Activated CD4-positive, alpha-beta T cell treated with anti-CD3 and anti-CD28 coated beads, Interleukin-2, amount 50 U/mL, for 4 hours (primary cell): ENCODE measurements around the gene COX10.
"Not testable (repeated sequence)": the region's sequence is repeated elsewhere in the genome, so short reads cannot be mapped to it uniquely, and the experiment has no call there.

Source experiments
- DNase-seq, 2 experiments: peaks; one replicate each; pipeline ENCODE4 v3.0.0-alpha.2; 2020

The COX10 gene

DNA sequence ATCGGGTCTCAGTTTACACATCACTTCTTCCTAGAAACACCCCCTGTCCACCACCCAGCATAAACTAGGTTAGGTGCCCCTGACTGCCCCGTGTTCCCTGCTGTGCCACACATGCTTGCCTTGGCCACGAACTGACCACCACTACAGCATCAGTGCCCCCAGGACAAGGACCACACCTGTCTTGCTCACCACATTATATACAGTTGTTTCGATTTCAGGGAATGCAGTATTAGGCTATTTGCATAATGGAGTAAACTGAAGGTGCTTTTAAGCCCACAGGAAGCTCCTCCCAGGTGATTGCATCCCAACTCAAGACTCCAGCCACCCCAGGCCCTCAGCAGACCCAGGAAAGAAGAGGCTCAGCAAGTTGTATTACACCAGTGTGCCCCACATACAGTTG, 117.1 kb downstream of the COX10 start:
- not testable (repeated sequence) for DNase-seq

DNA sequence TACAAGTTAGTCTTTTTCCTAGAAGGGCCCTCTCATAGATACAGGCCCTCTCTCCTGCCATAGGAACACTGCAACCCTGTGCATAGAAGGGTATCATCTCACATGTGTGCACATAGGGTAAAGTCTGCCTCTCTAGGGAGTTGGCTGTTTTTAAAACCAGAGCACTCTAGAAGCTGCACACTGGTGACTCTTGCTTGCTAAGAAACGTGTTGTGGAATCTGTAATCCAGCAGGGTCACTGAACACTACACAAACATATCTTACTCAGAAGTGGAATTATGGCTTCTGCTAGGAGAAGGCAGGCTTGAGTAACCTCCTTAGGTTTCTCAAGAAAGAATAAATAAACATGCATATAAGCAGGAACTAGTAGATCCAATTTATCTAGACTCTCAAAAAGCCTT, 121.5 kb downstream of the COX10 start:
- not testable (repeated sequence) for DNase-seq

DNA sequence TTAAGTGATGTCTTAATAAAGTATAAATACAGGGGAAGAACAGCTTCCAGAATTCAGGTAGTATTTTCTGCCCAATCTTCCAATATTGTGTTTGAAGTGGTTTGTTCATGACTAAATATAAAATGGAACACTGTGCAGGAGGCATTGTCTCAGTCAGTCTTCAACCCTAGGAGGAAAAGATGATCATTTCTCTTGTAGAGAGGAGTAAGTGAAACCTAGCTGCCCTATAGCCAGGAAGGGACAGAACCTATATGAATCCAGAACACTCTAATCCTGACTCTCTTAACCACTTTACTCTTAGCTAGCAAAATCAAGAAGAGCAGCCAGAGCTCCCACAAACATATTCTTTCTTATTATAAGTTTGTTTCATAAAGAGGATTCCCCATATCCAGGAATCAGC, 122.2 kb downstream of the COX10 start:
- not testable (repeated sequence) for DNase-seq

DNA sequence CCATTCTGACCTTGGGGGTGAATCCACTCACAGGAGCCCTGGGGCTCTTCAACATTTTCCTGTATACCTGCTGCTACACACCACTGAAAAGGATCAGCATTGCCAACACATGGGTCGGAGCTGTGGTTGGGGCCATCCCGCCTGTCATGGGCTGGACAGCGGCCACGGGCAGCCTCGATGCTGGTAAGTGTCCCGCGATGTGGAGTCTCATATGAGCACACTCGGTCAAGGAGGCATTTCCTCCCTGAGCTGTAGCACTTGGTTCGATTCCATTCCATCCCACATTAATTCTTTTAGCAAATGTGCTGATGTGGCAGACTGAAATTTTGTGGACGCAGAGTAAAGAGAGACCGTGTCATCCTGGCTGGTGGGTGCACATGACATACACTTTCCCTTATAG, 122.7 kb downstream of the COX10 start:
- not testable (repeated sequence) for DNase-seq

DNA sequence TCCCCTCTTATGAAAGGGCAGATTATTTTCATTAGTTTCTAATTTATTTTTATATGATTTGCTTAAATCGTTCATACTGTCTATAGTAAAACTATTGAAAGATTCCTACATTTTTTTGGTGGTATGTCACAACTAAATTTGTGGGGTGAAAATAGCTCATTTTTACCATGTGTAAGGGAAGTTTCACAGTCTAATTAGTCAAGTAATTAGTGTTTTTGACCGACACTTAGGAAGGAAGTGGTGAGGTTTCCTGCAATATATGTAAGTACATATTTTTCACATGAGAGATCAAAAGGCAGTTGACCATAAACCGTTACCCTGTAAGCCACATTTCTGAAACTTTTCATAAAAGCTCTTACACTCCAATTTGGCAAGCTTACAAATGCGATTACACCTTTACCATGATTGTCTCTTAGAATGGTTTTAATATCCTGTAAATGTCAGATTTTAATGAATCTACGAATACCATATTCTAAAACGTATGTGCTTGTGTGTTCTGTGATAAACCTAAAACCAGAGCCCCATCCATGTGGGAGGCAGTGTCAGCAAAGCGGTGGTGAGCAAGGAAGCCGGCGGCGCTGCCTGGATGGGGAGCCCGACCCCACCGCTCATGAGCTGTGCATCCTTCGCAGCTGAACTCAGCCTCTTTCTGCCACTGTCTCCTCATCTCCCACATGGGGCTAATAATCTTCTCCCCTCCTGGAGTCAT, 123.5 kb downstream of the COX10 start:
- DNase-seq = not testable (repeated sequence)

DNA sequence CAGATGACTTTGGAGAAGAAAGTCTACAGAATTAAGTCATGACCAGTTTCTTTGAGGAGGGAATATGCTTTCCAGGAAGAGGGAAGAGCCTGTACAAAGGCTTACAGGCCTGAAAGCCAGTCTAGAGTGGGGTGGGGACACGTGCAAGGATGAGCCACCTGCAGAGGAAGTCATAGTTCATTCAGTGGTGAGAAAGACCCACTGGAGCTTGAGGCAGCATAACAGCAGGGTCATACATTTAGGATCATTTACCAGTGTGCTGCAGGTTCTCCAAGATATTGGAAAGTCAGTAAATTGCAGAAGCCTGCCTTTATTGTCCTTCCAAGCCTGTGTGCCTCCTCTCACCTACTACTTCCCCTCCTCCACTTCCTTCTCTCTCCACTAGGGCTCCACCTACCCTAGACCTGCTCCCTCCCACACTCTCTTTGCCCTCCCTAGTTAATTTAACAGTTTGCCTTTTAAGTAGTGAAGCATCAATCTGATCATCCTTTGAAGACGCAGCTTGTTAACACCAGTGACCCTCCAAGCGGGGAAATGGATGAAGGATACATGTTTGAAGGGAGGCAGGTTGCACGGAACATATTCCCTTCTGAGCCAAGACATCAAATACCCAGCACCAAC, 127.2 kb downstream of the COX10 start:
- DNase-seq = no peak

DNA sequence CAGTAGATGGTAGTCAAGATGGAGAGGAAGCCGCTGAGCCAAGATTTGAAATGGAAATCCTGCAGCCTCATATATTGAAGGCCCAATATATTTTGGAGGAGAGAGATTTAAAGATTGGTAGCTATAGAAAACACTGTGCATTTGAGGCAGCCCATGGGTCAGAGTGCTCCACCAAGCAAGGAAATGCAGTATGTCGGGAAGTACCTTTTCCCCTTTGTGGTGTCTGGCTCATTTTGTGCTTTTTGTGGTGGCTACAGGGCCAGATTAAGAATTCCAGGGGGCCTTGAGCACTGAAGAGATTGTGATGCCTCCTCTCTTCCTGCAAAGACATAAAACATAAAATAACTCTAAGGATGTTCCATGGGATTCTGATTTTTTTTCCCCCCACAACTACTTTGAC, 127.8 kb downstream of the COX10 start:
- no peak for DNase-seq

DNA sequence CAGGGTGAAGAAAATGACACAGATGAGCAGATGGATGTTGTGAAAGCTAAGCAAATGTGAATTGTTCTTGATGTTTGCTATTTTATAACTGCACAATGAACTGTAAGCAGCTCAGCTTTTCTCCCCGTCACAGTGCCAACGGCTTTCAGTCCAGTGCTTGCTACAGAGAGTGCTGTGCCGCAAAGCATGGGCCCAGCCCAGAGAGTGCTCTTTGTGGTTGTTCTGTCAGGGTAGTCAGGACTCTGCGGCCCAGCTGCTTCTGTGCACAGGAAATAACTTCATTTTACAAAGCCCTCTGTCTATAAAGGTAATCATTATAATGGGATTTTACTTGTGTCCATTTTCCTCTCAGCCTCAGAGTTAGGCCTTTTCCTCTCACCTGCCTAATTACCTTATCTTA, 128.3 kb downstream of the COX10 start:
- peak; percentile 25 to 41 for DNase-seq

DNA sequence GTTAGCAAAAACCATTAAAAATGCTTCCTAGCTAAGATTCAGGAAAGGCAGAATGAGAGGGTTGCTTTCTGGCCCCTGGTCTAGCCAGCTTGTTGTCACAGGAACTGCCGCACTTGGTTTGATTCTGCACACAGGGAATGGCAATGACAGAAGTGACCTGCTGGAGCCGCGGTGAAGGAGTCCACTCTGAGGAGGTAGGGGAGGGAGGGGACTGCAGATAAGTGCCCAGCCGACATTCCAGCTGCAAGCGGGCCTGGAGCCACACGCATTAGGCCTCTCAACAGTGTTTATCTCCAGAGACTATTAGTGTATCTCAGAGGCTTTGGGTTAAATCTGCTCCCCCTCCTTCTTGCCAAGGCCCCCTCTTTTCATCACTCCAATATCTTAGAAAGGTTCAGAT, 128.7 kb downstream of the COX10 start:
- DNase-seq = no peak

DNA sequence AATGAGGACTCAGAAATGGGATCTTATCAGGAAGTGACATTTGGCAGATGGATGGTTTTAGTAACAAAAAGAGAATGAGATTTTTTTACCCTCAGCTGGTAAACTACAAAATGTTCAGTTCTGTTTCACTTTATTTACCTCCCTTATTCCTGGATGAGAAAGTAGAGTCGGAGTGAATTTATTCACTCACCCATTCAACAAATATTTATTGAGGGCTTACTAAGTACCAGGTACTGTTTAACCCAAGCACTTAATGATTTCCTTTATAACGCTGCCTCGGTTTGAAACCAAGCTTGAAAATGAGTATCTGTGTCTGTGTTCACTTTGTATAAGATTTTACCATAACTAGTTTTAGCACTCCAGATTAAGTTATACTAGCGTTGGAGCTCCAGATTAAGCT, 129.3 kb downstream of the COX10 start:
- no peak for DNase-seq

DNA sequence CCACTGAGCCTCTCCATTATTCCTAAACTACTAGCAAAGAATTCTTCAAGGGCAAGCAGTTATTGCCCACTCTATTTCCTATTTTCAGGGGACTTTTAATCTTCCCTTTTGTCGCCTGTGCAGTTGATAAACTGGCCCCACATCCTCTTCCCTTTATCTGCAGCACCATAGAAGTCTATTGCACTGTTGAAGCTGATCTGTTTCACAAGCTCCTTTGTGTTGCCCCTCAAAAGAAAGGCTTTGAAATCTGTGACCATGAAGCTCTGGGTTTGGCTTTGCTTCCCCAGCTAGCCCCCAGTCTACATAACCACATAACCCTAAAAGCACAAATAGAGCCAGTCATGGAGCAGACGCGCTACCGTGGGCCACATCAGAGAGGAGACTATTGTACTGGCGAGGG, 130.3 kb downstream of the COX10 start:
- no peak for DNase-seq

DNA sequence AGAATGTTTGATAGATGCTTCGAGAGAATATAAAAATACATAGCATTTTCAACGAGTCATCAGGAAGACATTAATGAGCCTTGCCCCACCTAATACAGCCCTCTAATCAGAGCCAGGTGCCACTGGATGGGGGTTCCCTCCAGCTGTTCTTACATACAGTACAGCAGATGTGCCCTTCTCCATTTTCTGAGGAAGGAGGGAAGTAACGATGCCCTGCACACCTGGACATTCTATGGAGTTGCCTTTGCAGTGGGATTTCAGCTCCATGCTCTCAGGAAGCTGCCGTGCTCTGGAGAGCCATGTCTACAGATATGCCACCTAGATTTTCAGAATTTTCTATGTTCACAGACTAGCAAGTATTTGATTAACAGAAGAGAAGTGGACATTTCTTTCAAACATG, 131.1 kb downstream of the COX10 start:
- no peak for DNase-seq

DNA sequence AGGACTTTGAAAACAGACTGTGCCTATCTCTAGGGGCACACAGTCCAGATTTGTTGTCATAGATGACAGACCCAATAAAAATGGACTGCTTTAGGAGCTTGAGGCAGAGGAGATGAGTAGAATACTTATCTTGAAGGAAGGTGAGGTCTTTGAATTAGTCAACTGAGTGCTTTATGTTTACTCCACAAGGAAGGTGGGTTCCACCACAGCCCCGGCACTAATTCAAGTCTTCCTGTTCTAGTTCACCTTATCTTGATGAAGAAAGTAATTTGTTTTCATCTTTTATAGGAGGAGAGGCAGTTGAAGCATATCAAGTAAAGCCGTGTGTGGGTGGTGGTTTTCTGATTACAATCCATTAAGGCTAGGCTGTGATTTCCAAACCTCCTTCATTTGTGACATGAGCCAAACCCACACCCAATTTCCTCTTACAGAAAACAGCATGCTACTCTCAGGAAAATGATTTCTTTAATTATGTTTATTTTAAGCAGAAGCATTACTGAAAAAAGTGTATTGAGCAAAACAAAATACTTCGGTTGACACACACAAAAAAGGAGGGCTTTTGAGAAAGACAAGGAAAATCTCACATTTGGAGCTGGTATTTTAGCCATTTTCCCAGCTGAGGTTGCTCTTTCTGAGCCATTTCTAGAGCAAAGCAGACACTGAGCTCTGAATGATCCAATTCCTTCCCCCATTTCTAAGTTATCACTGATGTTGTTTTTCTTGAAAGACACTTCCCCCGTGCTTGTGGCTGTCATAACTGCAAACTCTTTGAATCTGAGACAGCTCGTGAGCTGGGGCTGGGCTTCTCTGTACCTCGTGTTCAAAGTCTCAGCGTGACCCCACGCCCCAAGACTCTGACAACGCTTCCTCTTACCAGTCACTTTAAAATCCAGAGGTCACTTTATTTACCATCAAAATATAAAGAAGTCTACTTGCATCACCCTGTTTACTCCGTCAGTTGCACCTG, 132.0 kb downstream of the COX10 start:
- DNase-seq = peak; percentile 35 to 45

DNA sequence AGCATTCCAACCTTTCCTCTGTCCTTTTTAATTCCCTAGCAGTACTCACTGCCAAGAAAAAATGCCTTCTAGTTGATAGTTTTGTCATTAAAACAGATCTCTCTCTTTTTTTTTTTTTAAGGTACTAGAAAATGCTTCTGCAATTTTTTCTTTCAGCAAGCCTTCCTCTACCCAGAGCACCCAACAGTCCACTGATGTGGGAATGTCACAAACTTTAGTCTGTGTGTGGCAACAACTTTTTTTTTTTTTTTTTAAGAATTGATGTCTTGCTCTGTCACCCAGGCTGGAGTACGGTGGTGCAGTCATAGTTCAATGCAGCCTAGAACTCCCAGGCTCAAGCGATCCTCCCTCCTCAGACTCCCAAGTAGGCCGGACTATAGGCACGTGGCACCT, 132.7 kb downstream of the COX10 start:
- DNase-seq = no peak

DNA sequence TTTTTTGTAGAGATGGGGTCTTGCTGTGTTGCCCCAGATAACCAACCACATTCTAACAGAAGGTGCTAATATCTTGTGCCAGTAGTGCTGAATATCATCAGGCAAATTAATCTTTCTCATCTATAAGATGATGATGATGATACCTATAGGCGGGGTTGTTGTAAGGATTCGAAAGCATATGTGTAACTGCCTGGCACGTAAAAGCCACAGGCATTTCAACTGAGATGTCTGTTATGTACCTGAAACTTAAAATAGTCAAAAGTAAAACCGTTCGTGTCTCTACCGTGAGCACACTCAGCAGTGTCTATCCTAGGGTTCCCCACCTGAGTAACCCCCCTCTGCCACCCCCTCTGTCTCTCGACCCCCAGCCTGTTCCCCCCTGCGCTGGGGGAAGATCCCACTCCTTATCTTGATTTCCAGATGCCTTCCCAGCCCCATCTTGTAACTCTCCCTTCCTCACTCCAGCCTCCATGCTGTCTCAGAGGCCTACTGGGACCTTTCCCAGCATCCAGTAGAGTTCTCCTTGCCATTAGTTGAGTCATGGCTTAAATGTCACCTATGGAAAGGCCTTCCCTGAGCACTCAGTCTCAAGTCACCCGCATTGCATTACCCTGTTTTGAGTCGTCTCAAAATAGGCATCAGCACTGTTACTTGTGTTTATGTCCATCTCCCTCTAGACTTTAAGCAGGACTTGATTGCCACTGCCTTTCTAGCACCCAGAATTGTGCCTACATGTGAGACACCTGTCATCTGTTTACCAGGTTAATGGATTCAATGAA, 133.3 kb downstream of the COX10 start:
- DNase-seq = no peak

DNA sequence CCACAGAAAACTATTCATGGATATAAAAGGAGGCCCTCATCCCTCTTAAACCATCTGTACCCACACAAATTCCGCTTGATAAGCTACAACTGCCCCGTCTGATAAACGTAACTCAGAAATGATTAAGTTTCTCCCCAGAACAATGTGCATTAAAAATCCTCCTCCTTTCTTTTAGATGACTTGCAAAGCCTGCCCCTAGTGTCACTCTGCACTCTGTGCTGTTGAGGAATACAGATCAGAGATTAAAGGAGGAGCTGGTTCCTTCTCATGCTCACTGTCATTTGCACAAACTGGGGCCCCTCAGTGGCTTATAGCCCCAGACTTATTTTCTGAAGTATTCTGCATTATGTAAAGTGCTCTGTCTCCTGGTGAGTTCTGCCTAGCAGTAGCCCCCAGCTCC, 134.1 kb downstream of the COX10 start:
- peak; percentile 29 to 41 for DNase-seq

DNA sequence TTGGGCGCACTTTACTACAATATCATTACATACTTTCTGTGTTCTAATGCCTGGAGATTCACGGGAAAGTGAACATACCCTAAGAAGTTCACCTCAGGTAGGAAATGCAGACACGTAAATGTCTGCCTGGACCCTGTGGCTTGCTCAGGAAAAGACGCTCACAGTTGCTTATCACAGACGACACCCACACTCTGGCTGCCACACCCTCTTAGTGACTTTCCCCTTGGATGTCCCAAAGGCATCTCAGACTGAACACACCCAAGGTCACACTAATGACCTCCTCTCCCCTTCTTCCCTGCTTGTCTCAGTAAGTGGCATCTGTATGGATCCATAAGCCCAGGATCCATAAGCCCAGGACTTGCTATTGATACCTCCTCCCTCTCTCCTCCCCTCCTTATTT, 134.8 kb downstream of the COX10 start:
- DNase-seq = no peak

DNA sequence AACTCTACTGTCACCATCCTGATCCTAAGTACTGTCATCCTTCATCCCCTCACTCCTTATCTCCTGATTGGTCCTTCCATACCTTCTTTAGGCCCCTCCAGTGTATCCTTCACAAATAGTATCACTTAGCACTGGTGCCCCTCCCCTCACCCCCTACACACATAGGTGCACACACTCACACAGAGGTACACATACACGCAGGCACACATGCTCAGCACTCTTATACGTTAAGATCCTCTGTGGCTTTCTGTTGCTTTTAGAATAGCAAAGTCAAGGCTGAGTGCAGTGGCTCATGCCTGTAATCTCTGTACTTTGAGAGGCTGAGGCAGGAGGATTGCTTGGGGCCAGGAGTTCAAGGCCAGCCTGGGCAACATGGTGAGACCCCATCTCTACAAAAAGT, 135.2 kb downstream of the COX10 start:
- DNase-seq = no peak

DNA sequence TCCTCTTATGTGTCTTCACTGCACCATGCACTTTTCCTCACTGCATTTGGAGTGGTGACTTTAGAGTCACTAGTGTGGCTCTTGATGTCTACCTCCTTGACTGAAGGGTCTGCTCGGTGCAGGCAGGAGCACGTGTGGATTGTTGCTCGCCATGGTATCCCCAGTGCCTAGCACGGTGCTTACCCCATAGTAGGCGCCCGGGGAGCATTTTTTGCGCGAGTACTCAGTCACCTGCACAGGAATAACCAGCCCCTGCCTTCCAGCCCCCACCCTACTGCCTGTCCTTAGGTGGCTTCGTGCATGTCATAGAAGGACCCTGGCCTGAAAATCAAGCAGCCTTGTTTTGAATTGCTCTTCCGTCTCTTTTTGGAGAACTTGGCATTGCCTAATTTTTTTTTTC, 136.1 kb downstream of the COX10 start:
- no peak for DNase-seq

DNA sequence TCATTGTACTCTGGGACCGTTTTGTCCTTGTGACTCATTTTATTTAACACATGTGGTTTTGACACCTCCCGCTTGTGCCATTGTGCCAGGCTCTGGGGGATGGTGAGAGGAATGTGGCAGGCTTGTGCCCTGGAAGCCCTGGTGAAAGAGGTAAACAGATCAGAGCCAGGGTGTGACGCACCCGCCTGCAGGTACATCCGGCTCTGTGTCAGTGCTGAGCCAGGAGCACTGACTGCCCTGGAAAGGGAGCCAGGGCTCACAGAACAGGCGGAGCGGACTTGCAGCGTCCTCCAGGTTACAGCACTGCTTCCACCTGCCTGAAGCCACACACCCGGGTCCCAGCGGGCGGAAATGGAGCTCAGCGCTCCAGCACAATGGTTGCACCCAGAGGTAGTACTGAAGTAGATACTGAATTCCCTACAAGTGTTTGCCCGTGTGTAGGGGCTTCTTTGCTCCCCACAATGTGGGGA, 136.7 kb downstream of the COX10 start:
- peak; percentile 48 to 54 for DNase-seq

DNA sequence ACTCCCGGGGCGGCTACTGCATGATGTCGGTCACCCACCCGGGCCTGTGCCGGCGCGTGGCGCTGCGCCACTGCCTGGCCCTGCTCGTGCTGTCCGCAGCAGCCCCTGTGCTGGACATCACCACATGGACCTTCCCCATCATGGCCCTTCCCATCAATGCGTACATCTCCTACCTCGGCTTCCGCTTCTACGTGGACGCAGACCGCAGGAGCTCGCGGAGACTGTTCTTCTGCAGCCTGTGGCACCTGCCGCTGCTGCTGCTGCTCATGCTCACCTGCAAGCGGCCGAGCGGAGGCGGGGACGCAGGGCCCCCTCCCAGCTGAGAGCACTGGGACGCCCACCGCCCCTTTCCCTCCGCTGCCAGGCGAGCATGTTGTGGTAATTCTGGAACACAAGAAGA, 137.6 kb downstream of the COX10 start:
- no peak for DNase-seq

DNA sequence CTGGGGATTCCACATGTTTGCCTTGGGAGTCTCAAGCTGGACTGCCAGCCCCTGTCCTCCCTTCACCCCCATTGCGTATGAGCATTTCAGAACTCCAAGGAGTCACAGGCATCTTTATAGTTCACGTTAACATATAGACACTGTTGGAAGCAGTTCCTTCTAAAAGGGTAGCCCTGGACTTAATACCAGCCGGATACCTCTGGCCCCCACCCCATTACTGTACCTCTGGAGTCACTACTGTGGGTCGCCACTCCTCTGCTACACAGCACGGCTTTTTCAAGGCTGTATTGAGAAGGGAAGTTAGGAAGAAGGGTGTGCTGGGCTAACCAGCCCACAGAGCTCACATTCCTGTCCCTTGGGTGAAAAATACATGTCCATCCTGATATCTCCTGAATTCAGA, 138.5 kb downstream of the COX10 start:
- no peak for DNase-seq

DNA sequence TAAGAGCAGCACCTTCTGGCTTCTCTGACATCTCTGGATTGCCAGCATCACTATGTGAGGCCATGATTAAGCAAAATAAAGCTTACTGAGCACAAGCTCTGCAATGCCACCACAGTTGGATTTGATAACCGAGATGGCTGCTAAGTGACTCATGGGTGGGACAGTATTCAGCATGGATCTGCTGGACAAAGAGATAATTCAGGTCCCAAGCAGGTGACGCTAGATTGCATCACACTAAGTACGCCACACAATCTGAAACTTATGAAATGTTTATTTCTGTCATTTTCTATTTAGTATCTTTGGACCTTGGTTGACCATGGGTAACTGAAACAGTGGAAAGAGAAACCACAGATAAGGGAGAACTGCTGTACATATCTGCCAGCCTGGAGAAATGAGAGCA, 139.9 kb downstream of the COX10 start:
- no peak for DNase-seq
